ENCODE results near the gene OR9Q1. TPM values are rescaled to one million over a fixed set of nuclear protein-coding genes. Genes with fewer than 3 reads are reported as not detected.

Gene OR9Q1
- polyA plus RNA-seq, 1 donor from 2014 or later: not detected

DNA sequence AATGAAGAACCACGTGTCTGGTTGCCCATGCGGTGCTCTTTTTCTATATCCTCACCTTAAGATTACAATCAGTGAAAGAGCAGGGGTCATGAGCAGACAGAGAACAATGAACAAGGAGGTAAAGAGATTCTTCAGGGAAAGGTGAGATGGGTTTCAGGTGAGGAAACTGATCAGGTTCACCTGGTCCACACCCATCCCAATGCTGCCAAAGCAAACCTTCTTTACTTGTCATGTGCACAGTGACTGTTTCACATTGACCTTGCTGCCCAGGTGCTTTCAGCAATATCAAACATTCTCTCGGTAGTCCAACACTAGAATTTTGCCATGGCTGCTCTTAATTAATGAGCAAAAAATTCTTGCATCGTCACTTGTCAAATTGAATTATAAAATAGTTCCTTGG, 140.7 kb downstream of the OR9Q1 start:
- Histone ChIP-seq H3K9me2 (ENCODE audit: insufficient read depth, low read length) (no peaks in the 10 kb centered on the region), H3K27me3 (ENCODE audit: insufficient read depth, low read depth, low read length) (no peaks in the 10 kb centered on the region), H3F3A (ENCODE audit: insufficient read depth, low read length, poor library complexity, severe bottlenecking) (no peaks in the 10 kb centered on the region), H3K36me3 (ENCODE audit: insufficient read depth, low read length) (no peaks in the 10 kb centered on the region), H3K4me3 (ENCODE audit: low read length) (no peak overlapping the region), H3K4me2 (ENCODE audit: low read length) (no peak overlapping the region), H3K27ac (ENCODE audit: low read length) (no peak overlapping the region), H4K20me1 (ENCODE audit: insufficient read depth) (no peaks in the 10 kb centered on the region), H3K9me3 (ENCODE audit: low read length) (no peaks in the 10 kb centered on the region), H3K9ac (ENCODE audit: low read length) (no peak overlapping the region), H2AFZ (ENCODE audit: low read depth, low read length) (no peak overlapping the region), H3K79me2 (replicated peaks; ENCODE audit: insufficient read depth, low read length) (no peaks in the 10 kb centered on the region)
- TF ChIP-seq REST (IDR thresholded peaks at IDR 0.05; ENCODE audit: borderline replicate concordance) (no peak), MXI1 (conservative IDR thresholded peaks at IDR 0.05; ENCODE audit: poor library complexity, severe bottlenecking) (no peak), POLR2AphosphoS5 (IDR thresholded peaks at IDR 0.05) (no peak), EP300 (conservative IDR thresholded peaks at IDR 0.05; ENCODE audit: poor library complexity, severe bottlenecking) (no peak), RAD21 (conservative IDR thresholded peaks at IDR 0.05) (no peak), TAF1 (IDR thresholded peaks at IDR 0.05; ENCODE audit: low read depth) (no peak), EZH2 (IDR thresholded peaks at IDR 0.05; ENCODE audit: borderline replicate concordance, insufficient read depth, low read length, poor library complexity, severe bottlenecking) (no peak), CTCF (IDR thresholded peaks at IDR 0.05; ENCODE audit: poor library complexity, severe bottlenecking) (no peak), SMC3 (conservative IDR thresholded peaks at IDR 0.05; ENCODE audit: poor library complexity) (no peak)

DNA sequence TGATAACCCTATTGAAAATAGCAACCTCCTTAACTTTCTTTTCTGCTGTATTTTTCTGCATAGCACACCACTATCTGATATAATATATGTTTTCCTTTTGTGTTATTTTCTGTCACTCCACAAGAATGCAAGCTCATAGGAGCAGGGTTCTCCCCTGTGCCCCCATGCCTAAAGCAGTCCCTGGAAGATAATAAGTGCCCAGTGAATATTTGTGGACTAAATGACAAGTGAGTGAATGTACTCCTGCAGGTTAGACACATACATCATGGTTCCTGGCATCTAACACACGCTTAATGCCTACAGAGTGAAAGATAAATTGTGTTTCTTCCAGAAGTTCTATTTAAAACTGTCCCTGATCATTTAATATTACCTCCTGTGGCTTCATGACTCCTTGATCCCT, 141.3 kb downstream of the OR9Q1 start:
- no peaks in the 10 kb centered on the region for H4K20me1 ChIP-seq (ENCODE audit: insufficient read depth)
- no peaks in the 10 kb centered on the region for H3K9me3 ChIP-seq (ENCODE audit: low read length)
- no peak overlapping the region for H3K27ac ChIP-seq (ENCODE audit: low read length)
- H3K4me3 ChIP-seq (ENCODE audit: low read length): no peak overlapping the region
- no peaks in the 10 kb centered on the region for H3K9me2 ChIP-seq (ENCODE audit: insufficient read depth, low read length)
- H3K4me2 ChIP-seq (ENCODE audit: low read length): no peak overlapping the region
- H3K36me3 ChIP-seq (ENCODE audit: insufficient read depth, low read length): no peaks in the 10 kb centered on the region
- no peaks in the 10 kb centered on the region for H3K79me2 ChIP-seq (replicated peaks; ENCODE audit: insufficient read depth, low read length)
- no peak for TF ChIP-seq POLR2AphosphoS5 (IDR thresholded peaks at IDR 0.05)
- no peak for TF ChIP-seq MXI1 (conservative IDR thresholded peaks at IDR 0.05; ENCODE audit: poor library complexity, severe bottlenecking)
- no peak for TF ChIP-seq SMC3 (conservative IDR thresholded peaks at IDR 0.05; ENCODE audit: poor library complexity)
- no peak for TF ChIP-seq TAF1 (IDR thresholded peaks at IDR 0.05; ENCODE audit: low read depth)
- TF ChIP-seq EP300 (conservative IDR thresholded peaks at IDR 0.05; ENCODE audit: poor library complexity, severe bottlenecking): no peak
- no peak for TF ChIP-seq REST (IDR thresholded peaks at IDR 0.05; ENCODE audit: borderline replicate concordance)
- TF ChIP-seq CTCF (IDR thresholded peaks at IDR 0.05; ENCODE audit: poor library complexity, severe bottlenecking): no peak
- TF ChIP-seq EZH2 (IDR thresholded peaks at IDR 0.05; ENCODE audit: borderline replicate concordance, insufficient read depth, low read length, poor library complexity, severe bottlenecking): no peak
- no peak for TF ChIP-seq RAD21 (conservative IDR thresholded peaks at IDR 0.05)
- no peak overlapping the region for H2AFZ ChIP-seq (ENCODE audit: low read depth, low read length)
- no peaks in the 10 kb centered on the region for H3F3A ChIP-seq (ENCODE audit: insufficient read depth, low read length, poor library complexity, severe bottlenecking)
- H3K9ac ChIP-seq (ENCODE audit: low read length): no peak overlapping the region
- no peaks in the 10 kb centered on the region for H3K27me3 ChIP-seq (ENCODE audit: insufficient read depth, low read depth, low read length)

Measured in neural cell (in vitro differentiated cells).